ENCODE data around the gene ARHGAP15. TPM values are rescaled to one million over a fixed set of nuclear protein-coding genes. Genes with fewer than 3 reads are reported as not detected.

ARHGAP15 gene
- polyA plus RNA-seq, 1 donor from 2014 or later: 0.30 TPM

GRCh38 chr2:143469323-143469722 lies 340.1 kb downstream of the ARHGAP15 start:
- H3K9ac ChIP-seq (ENCODE audit: low read length): no peak overlapping the region
- no peak overlapping the region for H3K4me2 ChIP-seq (ENCODE audit: low read length)
- no peaks in the 10 kb centered on the region for H3K36me3 ChIP-seq (ENCODE audit: insufficient read depth, low read length)
- H4K20me1 ChIP-seq (ENCODE audit: insufficient read depth): no peaks in the 10 kb centered on the region
- H3K27me3 ChIP-seq (ENCODE audit: insufficient read depth, low read depth, low read length): no peaks in the 10 kb centered on the region
- no peak overlapping the region for H3K27ac ChIP-seq (ENCODE audit: low read length)
- TF ChIP-seq RAD21 (conservative IDR thresholded peaks at IDR 0.05) (no peak), MXI1 (conservative IDR thresholded peaks at IDR 0.05; ENCODE audit: poor library complexity, severe bottlenecking) (no peak)
- H2AFZ ChIP-seq (ENCODE audit: low read depth, low read length): no peak overlapping the region
- no peaks in the 10 kb centered on the region for H3K9me3 ChIP-seq (ENCODE audit: low read length)
- no peaks in the 10 kb centered on the region for H3K9me2 ChIP-seq (ENCODE audit: insufficient read depth, low read length)
- H3F3A ChIP-seq (ENCODE audit: insufficient read depth, low read length, poor library complexity, severe bottlenecking): no peaks in the 10 kb centered on the region
- no peak overlapping the region for H3K4me3 ChIP-seq (ENCODE audit: low read length)
- no peaks in the 10 kb centered on the region for H3K79me2 ChIP-seq (replicated peaks; ENCODE audit: insufficient read depth, low read length)

GRCh38 chr2:143471550-143471949 lies 342.3 kb downstream of the ARHGAP15 start:
- no peaks in the 10 kb centered on the region for H3K79me2 ChIP-seq (replicated peaks; ENCODE audit: insufficient read depth, low read length)
- H3K27me3 ChIP-seq (ENCODE audit: insufficient read depth, low read depth, low read length): no peaks in the 10 kb centered on the region
- no peak overlapping the region for H2AFZ ChIP-seq (ENCODE audit: low read depth, low read length)
- no peaks in the 10 kb centered on the region for H3K9me3 ChIP-seq (ENCODE audit: low read length)
- H3F3A ChIP-seq (ENCODE audit: insufficient read depth, low read length, poor library complexity, severe bottlenecking): no peaks in the 10 kb centered on the region
- H3K4me3 ChIP-seq (ENCODE audit: low read length): no peak overlapping the region
- no peak overlapping the region for H3K27ac ChIP-seq (ENCODE audit: low read length)
- H3K9ac ChIP-seq (ENCODE audit: low read length): no peak overlapping the region
- H3K36me3 ChIP-seq (ENCODE audit: insufficient read depth, low read length): no peaks in the 10 kb centered on the region
- TF ChIP-seq MXI1 (conservative IDR thresholded peaks at IDR 0.05; ENCODE audit: poor library complexity, severe bottlenecking) (no peak), CTCF (IDR thresholded peaks at IDR 0.05; ENCODE audit: poor library complexity, severe bottlenecking) (no peak), RAD21 (conservative IDR thresholded peaks at IDR 0.05) (no peak), POLR2AphosphoS5 (IDR thresholded peaks at IDR 0.05) (no peak), SMC3 (conservative IDR thresholded peaks at IDR 0.05; ENCODE audit: poor library complexity) (no peak), EZH2 (IDR thresholded peaks at IDR 0.05; ENCODE audit: borderline replicate concordance, insufficient read depth, low read length, poor library complexity, severe bottlenecking) (no peak), REST (IDR thresholded peaks at IDR 0.05; ENCODE audit: borderline replicate concordance) (no peak), TAF1 (IDR thresholded peaks at IDR 0.05; ENCODE audit: low read depth) (no peak), EP300 (conservative IDR thresholded peaks at IDR 0.05; ENCODE audit: poor library complexity, severe bottlenecking) (no peak)
- H3K4me2 ChIP-seq (ENCODE audit: low read length): no peak overlapping the region
- H4K20me1 ChIP-seq (ENCODE audit: insufficient read depth): no peaks in the 10 kb centered on the region
- H3K9me2 ChIP-seq (ENCODE audit: insufficient read depth, low read length): no peaks in the 10 kb centered on the region

- Histone ChIP-seq H4K20me1 (ENCODE audit: insufficient read depth) (no peaks in the 10 kb centered on the region), H3K36me3 (ENCODE audit: insufficient read depth, low read length) (no peaks in the 10 kb centered on the region), H3F3A (ENCODE audit: insufficient read depth, low read length, poor library complexity, severe bottlenecking) (no peaks in the 10 kb centered on the region), H3K9me3 (ENCODE audit: low read length) (no peaks in the 10 kb centered on the region), H3K79me2 (replicated peaks; ENCODE audit: insufficient read depth, low read length) (no peaks in the 10 kb centered on the region), H3K4me2 (ENCODE audit: low read length) (no peak overlapping the region), H3K27me3 (ENCODE audit: insufficient read depth, low read depth, low read length) (no peaks in the 10 kb centered on the region), H3K9ac (ENCODE audit: low read length) (no peak overlapping the region), H3K9me2 (ENCODE audit: insufficient read depth, low read length) (no peaks in the 10 kb centered on the region), H2AFZ (ENCODE audit: low read depth, low read length) (no peak overlapping the region), H3K27ac (ENCODE audit: low read length) (no peak overlapping the region), H3K4me3 (ENCODE audit: low read length) (no peak overlapping the region)
- TF ChIP-seq MXI1 (conservative IDR thresholded peaks at IDR 0.05; ENCODE audit: poor library complexity, severe bottlenecking): no peak
Measured at GRCh38 chr2:143473216-143473615, 344.0 kb downstream of the ARHGAP15 start.
